Stimulated activated naive CD8-positive, alpha-beta T cell treated with anti-CD3 and anti-CD28 coated beads, Interleukin-15, Interleukin-2, amounts not matched to agents 100 U/mL and 50 U/mL, for 24 hours (primary cell): Measurements from ENCODE around the gene ZNF821.
"Not testable (repeated sequence)": the region's sequence is repeated elsewhere in the genome, so short reads cannot be mapped to it uniquely, and the experiment has no call there.

Experiments
- ATAC-seq: fragments of 150-1000 bp; cut with Tn5 transposase; one replicate; pipeline ENCODE4 v1.10.0; 2021
- DNase-seq: peaks from one replicate; pipeline ENCODE4 v3.0.0; 2021

The ZNF821 gene

DNA sequence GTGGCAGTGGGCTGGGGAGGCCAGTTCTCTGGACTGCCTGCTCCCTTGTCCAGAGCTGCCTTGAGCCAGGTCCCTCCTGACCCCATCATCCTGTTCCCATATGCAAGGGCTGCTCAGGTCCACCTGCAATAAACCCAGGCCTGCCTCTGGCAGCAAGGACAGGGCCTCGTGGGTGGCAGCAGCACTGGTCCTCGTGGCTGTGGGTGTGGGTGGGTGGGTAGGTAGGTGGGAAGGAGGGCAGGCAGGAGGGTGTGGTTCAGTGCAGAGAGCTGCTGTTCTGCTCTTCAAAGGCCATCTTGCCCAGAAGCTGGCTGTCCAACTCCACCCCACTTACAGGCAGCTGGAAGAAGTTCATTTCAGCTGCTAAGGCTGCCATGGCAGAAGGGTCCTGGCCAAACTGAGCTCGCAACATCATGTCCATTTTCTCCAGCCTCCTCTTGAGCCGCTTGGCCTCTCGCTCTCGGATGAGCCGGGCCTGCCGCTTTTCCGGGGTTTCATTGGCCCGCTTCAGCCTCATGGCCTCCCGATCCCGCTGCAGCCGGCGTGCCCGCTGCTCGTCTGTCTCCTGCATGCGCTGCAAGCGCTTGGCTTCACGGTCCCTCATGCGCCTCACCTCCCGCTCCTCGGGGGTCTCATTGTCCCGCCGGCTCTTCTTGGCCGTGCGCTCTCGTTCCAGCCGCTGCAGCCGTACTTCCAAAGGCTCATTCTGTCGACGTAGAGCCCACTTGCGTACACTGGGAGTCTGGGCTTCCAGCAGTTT, 24.0 kb downstream of the ZNF821 start:
- DNase-seq (no peak), ATAC-seq (no peak)

- DNase-seq (peak; percentile 18), ATAC-seq (peak; percentile 73)
Observed at GRCh38 chr16:71855937-71856662, 27.9 kb downstream of the ZNF821 start.

DNA sequence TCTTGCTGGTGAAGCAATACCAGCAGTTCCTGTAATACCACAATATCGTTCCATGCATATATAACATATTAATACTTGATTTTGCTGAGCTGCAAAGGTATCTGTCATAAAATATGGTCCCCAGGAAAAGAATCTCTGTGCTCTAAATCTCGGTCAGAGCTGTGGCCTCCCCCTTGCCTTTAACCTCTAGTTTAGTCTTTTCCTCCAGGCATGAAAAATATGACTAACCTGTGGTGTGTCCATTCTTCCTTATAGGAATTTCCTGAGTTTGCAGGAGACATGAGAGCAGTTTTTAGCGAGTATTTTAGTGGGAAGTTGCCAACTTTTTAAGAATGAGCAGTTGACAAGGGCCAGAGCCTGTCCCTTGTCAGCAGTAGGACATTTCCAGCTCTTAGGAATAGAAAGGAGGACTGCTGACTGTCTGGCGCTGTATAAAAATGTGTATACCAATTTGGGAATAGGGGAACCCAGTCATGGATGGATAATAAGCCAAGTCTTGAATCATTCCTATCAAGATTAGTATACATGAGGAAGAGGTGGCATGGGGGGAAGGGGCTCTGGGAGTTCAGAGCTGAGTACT, 29.5 kb downstream of the ZNF821 start:
- no peak for DNase-seq
- ATAC-seq = no peak

DNA sequence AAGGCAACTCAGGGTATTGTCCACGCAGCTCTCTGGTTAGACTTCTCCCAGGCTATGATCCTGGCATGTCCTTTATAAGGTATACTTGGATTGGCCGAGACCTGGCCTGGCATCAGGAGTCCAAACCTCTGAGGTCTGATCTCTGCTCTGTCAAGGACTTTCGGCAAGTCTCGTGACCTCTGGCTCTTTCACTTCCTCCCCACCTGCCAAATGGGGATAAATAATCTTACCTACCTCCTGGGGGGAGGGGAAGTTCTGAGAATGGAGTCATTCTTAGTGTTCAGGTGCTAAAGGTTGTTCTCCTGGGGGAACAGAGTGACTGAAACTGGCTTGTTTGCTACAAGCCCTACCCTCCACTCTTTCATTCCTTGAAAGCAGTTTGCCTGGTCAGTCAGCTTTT, 30.6 kb downstream of the ZNF821 start:
- ATAC-seq (no peak), DNase-seq (no peak)

- ATAC-seq (no peak), DNase-seq (no peak)
Observed at GRCh38 chr16:71852561-71852960, 31.4 kb downstream of the ZNF821 start.

DNA sequence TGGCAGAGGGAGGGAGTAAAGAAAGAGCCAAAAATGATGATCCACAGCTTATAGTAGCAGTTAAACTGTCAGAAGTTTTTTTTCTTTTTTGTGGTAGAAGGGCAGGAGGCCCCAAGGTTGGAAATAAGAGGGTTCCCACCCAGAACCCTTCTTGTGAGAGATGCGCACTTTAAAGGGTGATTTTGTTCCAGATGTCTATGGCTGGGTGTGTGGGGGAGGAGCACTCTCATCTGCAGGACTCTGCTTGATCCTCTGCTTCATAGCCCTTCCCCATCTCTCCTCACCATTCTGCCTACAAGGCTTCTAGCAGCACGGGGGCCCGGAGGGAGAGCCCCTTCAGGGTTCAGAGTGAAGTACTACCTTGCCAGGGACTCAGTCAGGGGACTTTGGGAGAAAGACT, 31.8 kb downstream of the ZNF821 start:
- ATAC-seq = no peak
- no peak for DNase-seq

DNA sequence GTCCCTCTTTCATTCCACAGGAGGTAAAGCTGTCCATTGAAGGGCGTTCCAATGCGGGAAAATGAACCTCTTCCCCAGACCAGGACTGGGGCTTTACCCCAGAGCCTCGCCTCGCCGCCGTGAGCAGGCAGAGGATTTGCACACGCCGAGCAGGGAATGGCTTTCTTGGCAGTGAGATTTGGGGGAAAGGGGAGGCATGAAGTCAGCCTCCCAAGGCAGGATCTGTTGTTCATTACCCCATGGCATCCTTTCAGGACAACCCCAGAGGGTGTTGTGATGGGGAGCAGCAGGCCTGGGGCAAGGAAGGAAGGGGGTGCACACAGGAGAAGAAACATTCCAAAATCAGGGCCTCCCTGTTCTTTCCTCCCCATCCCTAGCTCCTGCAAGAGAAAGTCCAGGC, 32.2 kb downstream of the ZNF821 start:
- DNase-seq (no peak), ATAC-seq (no peak)

GRCh38 chr16:71848622-71849021, 35.4 kb downstream of the ZNF821 start:
- no peak for ATAC-seq
- DNase-seq = no peak

DNA sequence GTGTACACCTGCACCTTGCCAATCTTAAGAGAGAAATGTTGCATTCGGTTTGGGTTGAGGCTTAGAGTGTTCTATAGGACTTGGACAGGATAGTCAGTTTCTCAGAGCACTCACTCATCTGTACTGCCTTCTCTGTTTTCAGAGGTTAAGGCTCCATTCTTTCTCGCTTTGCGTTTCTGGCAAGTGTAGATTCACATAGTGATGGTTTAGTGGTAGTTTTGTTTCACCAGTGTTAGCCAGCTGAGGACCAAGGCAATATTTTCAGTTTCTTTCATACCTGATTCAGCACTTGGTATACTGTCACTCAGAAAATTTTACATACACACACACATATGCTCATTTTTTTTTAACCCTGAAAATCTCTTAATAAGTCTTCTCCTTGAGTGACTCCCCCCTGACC, 36.9 kb downstream of the ZNF821 start:
- DNase-seq = no peak
- no peak for ATAC-seq

- peak; percentile 21 for DNase-seq
- ATAC-seq = no peak
Observed at GRCh38 chr16:71846431-71846830, 37.6 kb downstream of the ZNF821 start.

DNA sequence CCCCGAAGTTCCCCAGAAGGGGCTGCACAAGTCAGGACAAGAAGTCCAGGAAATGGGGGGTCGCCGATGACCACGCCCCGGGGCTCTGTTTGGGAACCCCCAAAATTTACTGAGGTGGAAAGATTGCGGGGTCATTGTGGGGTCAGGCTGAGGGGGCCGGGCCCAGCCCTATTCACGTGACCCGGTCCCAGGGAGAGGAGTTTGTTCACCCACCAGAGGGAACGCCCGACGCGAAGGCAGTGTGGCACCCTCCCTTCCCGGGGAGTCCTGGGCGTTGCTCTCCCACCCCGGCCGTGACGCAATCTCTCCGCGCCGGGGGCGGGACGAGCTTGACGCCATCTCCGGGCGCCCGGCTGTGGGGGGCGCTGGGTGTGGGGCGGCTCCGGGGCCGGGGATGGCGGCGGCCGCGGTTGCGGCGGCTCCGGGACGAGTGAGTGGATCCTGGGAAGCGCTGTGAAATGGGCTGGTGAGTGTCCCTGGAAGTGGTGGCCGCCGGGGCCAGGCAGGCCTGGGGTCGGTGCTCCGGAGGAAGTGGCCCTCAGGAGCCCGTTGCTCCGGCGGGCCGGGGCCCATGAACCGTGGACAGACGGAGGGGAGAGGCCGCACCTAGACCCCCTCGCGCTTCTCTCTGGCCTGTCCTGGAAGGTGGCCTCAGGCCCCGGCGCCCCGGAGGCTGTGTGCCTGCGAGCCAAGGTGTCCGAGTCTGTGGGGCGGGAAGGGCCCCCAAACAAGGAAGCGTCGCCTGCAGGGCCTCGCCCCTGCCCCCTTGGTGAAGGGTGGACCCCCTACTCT, 38.1 kb downstream of the ZNF821 start, which contains the start of gene ATXN1L:
ATXN1L (plus strand) TSS at position 338 of the 792 bp plus-strand sequence. CDS start 3,765 bp downstream, outside the sequence.
- ATAC-seq = peak; percentile 95
- DNase-seq = peak; percentile 96

- ATAC-seq (no peak), DNase-seq (no peak)
Observed at GRCh38 chr16:71843572-71843971, 40.4 kb downstream of the ZNF821 start.

DNA sequence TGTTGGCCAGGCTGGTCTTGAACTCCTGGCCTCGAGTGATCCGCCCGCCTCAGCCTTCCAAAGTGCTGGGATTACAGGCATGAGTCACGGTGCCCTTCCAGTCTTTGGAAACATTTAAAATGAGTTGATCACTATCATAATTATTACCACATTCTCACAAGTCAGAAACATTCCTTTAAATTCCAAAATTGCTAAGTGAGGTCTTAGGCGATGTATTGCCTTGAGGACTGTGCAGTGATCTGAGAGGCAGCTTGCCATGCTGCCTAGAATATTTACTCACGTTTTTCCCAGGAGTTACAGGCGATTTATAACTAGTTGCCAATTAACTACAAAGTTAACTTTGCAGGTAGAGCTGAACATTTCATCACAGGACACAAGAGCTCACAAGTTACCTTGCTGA, 43.9 kb downstream of the ZNF821 start:
- ATAC-seq = no peak
- no peak for DNase-seq

- DNase-seq = no peak
- ATAC-seq = no peak
Observed at GRCh38 chr16:71837150-71837549, 46.8 kb downstream of the ZNF821 start.

- DNase-seq (no peak), ATAC-seq (no peak)
Observed at GRCh38 chr16:71834291-71834690, 49.7 kb downstream of the ZNF821 start.

- ATAC-seq, DNase-seq: not testable (repeated sequence)
Observed at GRCh38 chr16:71832112-71832511, 51.9 kb downstream of the ZNF821 start.

DNA sequence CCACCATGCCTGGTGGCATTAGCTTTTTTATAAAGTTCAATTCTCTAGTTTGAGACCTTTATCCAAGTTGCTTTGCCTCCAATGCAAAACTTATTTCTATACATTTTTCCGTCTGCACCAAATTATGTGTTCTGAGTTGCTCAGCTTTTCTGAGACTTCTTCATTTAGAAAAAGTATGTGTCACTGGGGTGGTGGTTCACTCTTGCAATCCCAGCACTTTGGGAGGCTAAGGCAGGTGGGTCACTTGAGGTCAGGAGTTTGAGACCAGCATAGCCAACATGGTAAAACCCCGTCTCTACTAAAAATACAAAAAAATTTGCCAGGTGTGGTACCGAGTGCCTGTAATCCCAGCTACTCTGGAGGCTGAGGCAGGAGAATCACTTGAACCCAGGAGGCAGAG, 52.3 kb downstream of the ZNF821 start:
- ATAC-seq, DNase-seq: not testable (repeated sequence)

DNA sequence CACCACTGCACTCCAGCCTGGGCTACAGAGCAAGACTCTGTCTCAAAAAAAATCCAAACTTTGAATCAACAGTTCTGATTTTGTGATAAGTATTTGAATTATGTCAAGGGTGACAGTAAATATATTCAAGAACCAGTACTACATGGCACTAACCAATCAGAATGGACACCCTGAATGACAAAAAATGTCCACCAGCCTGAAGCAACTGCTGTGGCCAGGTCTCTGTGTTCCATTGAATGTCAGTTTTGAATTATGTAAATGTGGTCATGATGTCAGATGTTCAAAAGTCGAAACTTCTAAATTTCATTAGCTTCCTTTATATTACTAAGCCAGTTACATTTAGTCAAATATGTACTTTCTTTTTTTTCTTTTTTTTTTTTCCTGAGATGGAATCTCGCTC, 53.6 kb downstream of the ZNF821 start:
- no peak for ATAC-seq
- DNase-seq = no peak

DNA sequence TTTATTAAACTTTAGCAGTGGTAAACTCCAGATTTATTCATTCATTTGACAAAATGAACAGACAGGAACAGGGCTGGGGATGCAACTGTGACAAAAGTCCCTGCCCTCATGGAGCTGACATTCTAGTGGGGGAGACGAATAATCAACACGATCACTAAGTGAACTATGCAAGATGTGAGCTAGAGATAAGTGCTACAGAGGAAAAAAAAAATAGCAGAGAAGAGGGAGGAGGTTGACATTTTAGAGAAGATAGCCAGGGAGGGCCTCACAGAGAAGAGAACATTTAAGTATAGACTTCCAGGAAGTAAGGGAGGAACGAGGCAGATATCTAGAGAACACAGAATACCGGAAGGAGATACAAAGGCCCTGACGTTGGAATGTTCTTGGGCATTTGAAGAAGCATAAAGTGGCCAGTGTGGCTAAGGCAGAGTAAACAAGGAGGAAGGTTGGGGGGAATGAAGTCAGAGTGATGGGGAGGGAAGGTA, 57.4 kb downstream of the ZNF821 start:
- no peak for ATAC-seq
- no peak for DNase-seq

GRCh38 chr16:71817155-71817500, 66.9 kb downstream of the ZNF821 start:
- DNase-seq, ATAC-seq: not testable (repeated sequence)

GRCh38 chr16:71811261-71811803, 72.7 kb downstream of the ZNF821 start:
- DNase-seq (no peak), ATAC-seq (no peak)

GRCh38 chr16:71810155-71810530, 73.8 kb downstream of the ZNF821 start:
- ATAC-seq, DNase-seq: not testable (repeated sequence)
